SK-N-SH treated with all-trans-retinoic acid at 6 μM for 48 hours (cell line): ENCODE data around the gene TRAF7.
"Not testable (repeated sequence)": the region's sequence is repeated elsewhere in the genome, so short reads cannot be mapped to it uniquely, and the experiment has no call there.

ENCODE experiments used
- GLIS3 ChIP-seq: fragments of 250-450 bp; sonication (Bioruptor Pico); IDR thresholded peaks from 2 replicates; pipeline ENCODE4 v1.5.0; 2020; ENCODE audit warnings: mild to moderate bottlenecking, moderate library complexity
- ISL1 ChIP-seq: fragments of 250-450 bp; sonication (Bioruptor Pico); IDR thresholded peaks from 2 replicates; pipeline ENCODE4 v2.1.2; 2022; ENCODE audit warnings: mild to moderate bottlenecking, moderate library complexity
- ZFP3 ChIP-seq: fragments of 250-450 bp; sonication (Bioruptor Pico); IDR thresholded peaks from 2 replicates; pipeline ENCODE4 v1.5.0; 2020; ENCODE audit warnings: mild to moderate bottlenecking, moderate library complexity
- ZNF565 ChIP-seq: fragments of 450-650 bp; formaldehyde crosslinking; conservative IDR thresholded peaks from 2 replicates; pipeline ENCODE4 v1.5.0; 2020; ENCODE audit warnings: low read depth, mild to moderate bottlenecking, moderate library complexity
- TF ChIP-seq, protein P1 (sequence below): fragments of 250-450 bp; sonication (Bioruptor Pico); IDR thresholded peaks from 2 replicates; pipeline ENCODE4 v1.8.0; 2020; ENCODE audit warnings: mild to moderate bottlenecking, moderate library complexity, borderline replicate concordance
- TF ChIP-seq, protein P2 (sequence below): fragments of 250-450 bp; sonication (Bioruptor Pico); IDR thresholded peaks from 2 replicates; pipeline ENCODE4 v1.5.1; 2020; ENCODE audit warnings: low read depth, mild to moderate bottlenecking, moderate library complexity
- TF ChIP-seq, protein P3 (sequence below): fragments of 250-450 bp; sonication (Bioruptor Pico); IDR thresholded peaks from 2 replicates; pipeline ENCODE4 v1.8.0; 2021; ENCODE audit warnings: low read depth, mild to moderate bottlenecking, moderate library complexity, borderline replicate concordance
- TF ChIP-seq, protein P4 (sequence below): fragments of 250-450 bp; sonication (Bioruptor Pico); IDR thresholded peaks from 2 replicates; pipeline ENCODE4 v1.5.0; 2020; ENCODE audit warnings: mild to moderate bottlenecking, moderate library complexity

DNA sequence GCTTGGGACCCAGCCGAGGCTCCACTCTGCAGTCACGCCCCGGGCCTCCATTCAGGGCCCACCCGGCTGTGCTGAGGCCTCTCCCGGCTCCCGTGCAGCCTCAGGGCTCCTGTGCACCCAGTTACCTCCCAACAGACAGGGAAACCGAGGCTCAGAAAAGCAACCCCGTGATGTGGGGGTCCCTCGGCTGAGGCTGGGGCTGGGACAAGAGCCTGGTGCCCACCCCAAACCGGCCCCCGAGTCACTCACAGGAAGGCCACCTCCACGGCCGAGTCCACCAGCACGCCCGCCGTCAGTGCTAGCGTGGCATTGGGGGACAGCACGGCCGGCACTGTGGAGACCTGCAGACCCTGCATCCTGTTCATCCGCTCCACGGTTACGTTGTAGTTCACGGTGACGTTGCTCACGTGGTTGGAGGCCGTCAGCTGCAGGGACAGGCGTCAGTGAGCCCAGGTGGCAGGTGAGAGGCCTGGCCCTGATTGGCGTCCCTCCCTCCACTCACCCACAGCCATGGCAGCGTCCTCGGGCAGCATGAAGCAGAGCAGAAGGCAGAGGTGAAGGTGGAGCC lies 43.0 kb upstream of the TRAF7 start:
- not testable (repeated sequence) for TF ChIP-seq ZFP3 (CRISPR knock-in tag); ZNF565 (CRISPR knock-in tag); GLIS3 (CRISPR knock-in tag); ISL1
- TF ChIP-seq, protein P1, sequence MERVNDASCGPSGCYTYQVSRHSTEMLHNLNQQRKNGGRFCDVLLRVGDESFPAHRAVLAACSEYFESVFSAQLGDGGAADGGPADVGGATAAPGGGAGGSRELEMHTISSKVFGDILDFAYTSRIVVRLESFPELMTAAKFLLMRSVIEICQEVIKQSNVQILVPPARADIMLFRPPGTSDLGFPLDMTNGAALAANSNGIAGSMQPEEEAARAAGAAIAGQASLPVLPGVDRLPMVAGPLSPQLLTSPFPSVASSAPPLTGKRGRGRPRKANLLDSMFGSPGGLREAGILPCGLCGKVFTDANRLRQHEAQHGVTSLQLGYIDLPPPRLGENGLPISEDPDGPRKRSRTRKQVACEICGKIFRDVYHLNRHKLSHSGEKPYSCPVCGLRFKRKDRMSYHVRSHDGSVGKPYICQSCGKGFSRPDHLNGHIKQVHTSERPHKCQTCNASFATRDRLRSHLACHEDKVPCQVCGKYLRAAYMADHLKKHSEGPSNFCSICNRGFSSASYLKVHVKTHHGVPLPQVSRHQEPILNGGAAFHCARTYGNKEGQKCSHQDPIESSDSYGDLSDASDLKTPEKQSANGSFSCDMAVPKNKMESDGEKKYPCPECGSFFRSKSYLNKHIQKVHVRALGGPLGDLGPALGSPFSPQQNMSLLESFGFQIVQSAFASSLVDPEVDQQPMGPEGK = not testable (repeated sequence)
- TF ChIP-seq, protein P2, sequence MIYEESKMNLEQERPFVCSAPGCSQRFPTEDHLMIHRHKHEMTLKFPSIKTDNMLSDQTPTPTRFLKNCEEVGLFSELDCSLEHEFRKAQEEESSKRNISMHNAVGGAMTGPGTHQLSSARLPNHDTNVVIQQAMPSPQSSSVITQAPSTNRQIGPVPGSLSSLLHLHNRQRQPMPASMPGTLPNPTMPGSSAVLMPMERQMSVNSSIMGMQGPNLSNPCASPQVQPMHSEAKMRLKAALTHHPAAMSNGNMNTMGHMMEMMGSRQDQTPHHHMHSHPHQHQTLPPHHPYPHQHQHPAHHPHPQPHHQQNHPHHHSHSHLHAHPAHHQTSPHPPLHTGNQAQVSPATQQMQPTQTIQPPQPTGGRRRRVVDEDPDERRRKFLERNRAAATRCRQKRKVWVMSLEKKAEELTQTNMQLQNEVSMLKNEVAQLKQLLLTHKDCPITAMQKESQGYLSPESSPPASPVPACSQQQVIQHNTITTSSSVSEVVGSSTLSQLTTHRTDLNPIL (CRISPR knock-in tag) = not testable (repeated sequence)
- TF ChIP-seq, protein P3, sequence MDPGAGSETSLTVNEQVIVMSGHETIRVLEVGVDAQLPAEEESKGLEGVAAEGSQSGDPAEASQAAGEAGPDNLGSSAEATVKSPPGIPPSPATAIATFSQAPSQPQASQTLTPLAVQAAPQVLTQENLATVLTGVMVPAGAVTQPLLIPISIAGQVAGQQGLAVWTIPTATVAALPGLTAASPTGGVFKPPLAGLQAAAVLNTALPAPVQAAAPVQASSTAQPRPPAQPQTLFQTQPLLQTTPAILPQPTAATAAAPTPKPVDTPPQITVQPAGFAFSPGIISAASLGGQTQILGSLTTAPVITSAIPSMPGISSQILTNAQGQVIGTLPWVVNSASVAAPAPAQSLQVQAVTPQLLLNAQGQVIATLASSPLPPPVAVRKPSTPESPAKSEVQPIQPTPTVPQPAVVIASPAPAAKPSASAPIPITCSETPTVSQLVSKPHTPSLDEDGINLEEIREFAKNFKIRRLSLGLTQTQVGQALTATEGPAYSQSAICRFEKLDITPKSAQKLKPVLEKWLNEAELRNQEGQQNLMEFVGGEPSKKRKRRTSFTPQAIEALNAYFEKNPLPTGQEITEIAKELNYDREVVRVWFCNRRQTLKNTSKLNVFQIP (CRISPR knock-in tag) = not testable (repeated sequence)
- TF ChIP-seq, protein P4, sequence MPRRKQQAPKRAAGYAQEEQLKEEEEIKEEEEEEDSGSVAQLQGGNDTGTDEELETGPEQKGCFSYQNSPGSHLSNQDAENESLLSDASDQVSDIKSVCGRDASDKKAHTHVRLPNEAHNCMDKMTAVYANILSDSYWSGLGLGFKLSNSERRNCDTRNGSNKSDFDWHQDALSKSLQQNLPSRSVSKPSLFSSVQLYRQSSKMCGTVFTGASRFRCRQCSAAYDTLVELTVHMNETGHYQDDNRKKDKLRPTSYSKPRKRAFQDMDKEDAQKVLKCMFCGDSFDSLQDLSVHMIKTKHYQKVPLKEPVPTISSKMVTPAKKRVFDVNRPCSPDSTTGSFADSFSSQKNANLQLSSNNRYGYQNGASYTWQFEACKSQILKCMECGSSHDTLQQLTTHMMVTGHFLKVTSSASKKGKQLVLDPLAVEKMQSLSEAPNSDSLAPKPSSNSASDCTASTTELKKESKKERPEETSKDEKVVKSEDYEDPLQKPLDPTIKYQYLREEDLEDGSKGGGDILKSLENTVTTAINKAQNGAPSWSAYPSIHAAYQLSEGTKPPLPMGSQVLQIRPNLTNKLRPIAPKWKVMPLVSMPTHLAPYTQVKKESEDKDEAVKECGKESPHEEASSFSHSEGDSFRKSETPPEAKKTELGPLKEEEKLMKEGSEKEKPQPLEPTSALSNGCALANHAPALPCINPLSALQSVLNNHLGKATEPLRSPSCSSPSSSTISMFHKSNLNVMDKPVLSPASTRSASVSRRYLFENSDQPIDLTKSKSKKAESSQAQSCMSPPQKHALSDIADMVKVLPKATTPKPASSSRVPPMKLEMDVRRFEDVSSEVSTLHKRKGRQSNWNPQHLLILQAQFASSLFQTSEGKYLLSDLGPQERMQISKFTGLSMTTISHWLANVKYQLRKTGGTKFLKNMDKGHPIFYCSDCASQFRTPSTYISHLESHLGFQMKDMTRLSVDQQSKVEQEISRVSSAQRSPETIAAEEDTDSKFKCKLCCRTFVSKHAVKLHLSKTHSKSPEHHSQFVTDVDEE = not testable (repeated sequence)
